SKM-1 treated with dmso at 0.1 percent for 144 hours (cell line): ENCODE data around the gene PRG3.
"Not testable (repeated sequence)": the region's sequence is repeated elsewhere in the genome, so short reads cannot be mapped to it uniquely, and the experiment has no call there.

Experiments
- DNase-seq: peaks from one replicate; lab custom pipeline; 2025; ENCODE audit not compliant: unreplicated experiment; lab: John Stamatoyannopoulos, UW

PRG3 gene

DNA sequence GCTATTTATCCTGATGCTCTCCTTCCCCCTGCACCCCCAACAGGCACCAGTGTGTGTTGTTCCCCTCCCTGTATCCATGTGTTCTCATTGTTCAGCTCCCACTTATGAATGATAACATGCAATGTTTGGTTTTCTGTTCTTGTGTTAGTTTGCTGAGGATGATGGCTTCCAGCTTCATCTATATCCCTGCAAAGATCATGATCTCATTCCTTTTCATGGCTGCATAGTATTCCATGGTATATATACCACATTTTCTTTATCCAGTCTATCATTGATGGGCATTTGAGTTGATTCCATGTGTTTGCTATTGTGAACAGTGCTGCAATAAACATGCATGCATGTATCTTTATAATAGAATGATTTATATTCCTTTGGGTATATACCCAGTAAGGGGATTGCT lies 19.5 kb downstream of the PRG3 start:
- DNase-seq: not testable (repeated sequence)

DNA sequence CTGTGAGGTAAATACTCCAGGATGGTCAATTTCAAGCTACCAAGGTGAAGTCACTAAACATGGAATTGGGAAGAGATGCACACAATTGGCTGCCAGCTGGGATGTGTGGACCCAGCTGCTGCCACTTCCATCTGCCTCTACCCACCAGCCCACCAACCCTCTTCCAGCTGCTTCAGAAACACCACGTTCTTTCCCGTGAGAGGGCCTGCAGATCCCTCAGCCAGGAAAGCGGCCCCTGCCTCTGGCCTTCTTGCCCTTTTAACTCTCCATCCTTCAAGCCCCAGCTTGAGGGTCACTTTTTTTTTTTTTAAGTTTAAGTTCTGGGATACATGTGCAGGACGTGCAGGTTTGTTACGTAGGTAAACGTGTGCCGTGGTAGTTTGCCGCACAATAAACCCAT lies 20.0 kb downstream of the PRG3 start:
- no peak for DNase-seq

DNA sequence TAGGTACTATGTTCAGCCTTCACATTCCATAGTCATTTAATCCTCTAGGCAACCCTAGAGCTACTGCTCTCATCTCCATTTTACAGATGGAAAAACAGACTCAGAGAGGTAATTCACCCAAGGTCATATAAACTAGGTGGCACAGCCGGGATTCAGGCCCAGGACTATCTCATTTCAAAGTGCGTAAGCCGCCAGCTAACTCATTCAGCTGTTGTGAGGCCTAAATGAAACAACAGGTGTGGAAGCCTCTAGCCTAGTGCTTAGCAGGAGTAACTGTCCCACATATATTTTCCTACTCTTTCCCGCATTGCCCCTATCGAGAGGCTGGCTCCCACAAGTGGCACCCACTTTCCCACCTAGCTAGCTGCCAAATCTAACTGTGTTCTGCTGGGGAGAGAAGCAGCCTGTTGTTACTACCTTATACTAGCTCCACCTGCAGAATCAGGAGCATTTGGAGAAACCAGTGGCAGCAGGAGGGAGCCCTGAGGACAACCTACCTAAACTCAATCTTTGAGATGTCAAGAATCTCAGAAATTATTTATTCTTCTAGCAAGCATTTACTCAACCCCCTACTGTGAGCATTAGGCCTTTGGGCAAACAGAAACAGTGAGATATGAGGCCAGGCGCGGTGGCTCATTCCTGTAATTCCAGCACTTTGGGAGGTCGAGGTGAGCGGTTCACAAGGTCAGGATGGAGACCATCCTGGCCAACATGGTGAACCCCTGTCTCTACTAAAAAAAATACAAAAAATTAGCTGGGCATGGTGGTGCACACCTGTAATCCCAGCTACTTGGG lies 20.9 kb downstream of the PRG3 start:
- no peak for DNase-seq

DNA sequence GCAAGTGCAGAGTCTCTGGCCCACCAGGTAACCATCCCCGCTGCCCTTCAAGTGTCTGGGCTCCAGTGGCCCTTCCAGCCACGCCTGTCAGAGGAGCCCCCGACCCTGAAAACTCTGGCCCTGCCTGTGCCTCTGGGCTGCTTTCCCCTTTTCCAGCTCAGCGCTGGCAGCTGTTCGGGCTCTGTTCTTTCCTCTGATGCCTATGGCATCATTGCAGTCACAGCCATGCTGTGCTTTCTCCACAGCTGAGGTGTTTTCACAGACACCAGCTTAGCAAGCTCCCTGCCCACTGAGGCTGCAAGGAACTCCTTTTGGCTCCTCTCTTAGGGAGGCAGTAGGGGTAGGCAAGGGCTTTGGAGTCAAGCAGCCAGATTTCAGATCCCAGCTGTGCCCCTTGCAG lies 21.6 kb downstream of the PRG3 start:
- DNase-seq: no peak

- DNase-seq: no peak
Measured at GRCh38 chr11:57358991-57359390, 22.0 kb downstream of the PRG3 start.

- DNase-seq: no peak
Measured at GRCh38 chr11:57358543-57358961, 22.4 kb downstream of the PRG3 start.

DNA sequence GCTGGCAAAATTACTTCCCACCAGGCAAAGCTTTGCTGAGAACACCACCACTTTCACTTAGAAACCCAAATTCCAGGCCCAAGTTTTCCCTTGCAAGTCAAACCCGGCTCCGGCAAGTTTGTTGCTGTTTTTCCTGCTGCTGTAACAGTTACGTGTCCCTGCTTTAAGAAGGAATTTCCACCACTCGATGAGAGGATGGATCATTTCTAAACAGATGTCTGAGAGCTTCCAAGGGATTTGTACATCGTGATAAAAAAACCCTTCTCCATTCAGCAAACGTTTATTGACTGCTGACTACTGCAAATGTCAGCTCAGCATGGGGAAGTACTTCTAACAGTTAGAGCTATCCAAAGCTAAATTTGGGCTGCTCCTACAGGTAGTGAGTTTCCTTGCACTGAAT lies 23.1 kb downstream of the PRG3 start:
- no peak for DNase-seq

GRCh38 chr11:57357310-57357709 lies 23.6 kb downstream of the PRG3 start:
- no peak for DNase-seq

GRCh38 chr11:57356268-57356667 lies 24.7 kb downstream of the PRG3 start:
- DNase-seq: no peak

DNA sequence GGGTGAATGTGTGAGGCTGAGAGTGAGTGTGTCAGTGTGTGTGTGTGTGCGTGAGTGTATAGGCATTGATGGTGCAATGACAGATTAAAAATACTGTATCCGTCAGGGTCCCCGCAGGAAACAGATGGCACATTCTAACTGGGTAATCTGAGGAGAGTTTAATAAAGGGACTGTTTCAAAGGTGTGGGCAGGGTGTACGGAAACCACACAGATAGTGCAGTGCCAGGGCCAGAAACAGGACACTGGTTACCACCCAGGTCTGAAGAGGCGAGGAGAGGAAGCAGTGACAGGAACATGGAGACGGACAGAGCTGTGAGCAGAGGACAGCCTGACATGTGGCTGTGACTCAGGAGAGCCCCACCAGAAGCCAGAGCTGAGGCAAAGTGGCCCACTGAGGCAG lies 26.3 kb downstream of the PRG3 start:
- DNase-seq: no peak

- no peak for DNase-seq
Measured at GRCh38 chr11:57353852-57354251, 27.1 kb downstream of the PRG3 start.

GRCh38 chr11:57353446-57353845 lies 27.5 kb downstream of the PRG3 start:
- DNase-seq: no peak

GRCh38 chr11:57353036-57353435 lies 27.9 kb downstream of the PRG3 start:
- no peak for DNase-seq

GRCh38 chr11:57349491-57350274 lies 31.3 kb downstream of the PRG3 start:
- no peak for DNase-seq

GRCh38 chr11:57348636-57349313 lies 32.2 kb downstream of the PRG3 start:
- DNase-seq: no peak

DNA sequence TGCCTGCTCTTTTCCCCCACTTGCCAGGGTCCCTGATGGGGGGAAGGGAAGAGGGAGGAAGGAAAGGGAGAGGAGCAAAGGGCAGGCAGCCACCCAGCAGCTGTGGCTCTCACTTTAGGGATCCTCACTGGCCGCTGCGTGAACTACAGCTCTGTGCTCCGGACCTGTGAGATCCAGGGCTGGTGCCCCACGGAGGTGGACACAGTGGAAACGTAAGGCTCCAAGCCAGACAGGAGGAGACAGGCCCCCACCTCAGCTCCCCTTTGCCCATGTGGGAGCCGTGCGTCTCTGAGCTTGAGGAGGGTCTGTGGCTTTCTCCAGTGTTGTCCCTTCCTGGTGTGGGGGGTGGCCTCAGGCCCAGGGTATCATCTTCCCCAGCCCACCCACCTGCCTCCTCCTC lies 32.9 kb downstream of the PRG3 start:
- DNase-seq: no peak

GRCh38 chr11:57347336-57347735 lies 33.6 kb downstream of the PRG3 start:
- no peak for DNase-seq

GRCh38 chr11:57345555-57346211 lies 35.3 kb downstream of the PRG3 start:
- DNase-seq: peak; percentile 69

GRCh38 chr11:57344826-57345225 lies 36.1 kb downstream of the PRG3 start:
- no peak for DNase-seq

DNA sequence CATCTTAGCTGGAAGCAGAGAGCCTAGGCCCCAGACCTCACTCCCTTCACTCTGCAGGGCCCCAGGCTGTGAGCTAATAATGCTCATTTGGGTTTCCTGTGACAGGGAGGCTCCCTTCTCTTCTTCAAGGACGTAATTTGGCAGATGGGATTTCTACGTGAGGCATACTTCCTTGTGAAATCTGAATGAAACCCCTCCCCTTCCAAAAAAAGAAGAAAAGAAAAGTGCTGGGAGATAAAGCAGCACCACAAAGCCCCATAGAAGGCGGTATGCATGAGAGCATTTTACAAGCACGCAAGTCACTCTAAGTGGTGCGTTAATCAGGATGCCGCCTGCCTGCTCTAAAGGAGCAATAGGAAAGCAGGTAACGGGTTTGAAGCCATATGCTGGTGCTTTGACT lies 37.1 kb downstream of the PRG3 start:
- DNase-seq: no peak

GRCh38 chr11:57342702-57343101 lies 38.2 kb downstream of the PRG3 start:
- DNase-seq: no peak
